HG02885 (cell line): ENCODE measurements around the gene TXNRD2.
"Not testable (repeated sequence)": the region's sequence is repeated elsewhere in the genome, so short reads cannot be mapped to it uniquely, and the experiment has no call there.

Source experiments
- ATAC-seq: cut with Tn5 transposase; IDR thresholded peaks from one replicate; pipeline ENCODE4 v1.9.1; 2021; ENCODE audit warnings: mild to moderate bottlenecking; ENCODE audit not compliant: unreplicated experiment, poor library complexity

TXNRD2 gene

DNA sequence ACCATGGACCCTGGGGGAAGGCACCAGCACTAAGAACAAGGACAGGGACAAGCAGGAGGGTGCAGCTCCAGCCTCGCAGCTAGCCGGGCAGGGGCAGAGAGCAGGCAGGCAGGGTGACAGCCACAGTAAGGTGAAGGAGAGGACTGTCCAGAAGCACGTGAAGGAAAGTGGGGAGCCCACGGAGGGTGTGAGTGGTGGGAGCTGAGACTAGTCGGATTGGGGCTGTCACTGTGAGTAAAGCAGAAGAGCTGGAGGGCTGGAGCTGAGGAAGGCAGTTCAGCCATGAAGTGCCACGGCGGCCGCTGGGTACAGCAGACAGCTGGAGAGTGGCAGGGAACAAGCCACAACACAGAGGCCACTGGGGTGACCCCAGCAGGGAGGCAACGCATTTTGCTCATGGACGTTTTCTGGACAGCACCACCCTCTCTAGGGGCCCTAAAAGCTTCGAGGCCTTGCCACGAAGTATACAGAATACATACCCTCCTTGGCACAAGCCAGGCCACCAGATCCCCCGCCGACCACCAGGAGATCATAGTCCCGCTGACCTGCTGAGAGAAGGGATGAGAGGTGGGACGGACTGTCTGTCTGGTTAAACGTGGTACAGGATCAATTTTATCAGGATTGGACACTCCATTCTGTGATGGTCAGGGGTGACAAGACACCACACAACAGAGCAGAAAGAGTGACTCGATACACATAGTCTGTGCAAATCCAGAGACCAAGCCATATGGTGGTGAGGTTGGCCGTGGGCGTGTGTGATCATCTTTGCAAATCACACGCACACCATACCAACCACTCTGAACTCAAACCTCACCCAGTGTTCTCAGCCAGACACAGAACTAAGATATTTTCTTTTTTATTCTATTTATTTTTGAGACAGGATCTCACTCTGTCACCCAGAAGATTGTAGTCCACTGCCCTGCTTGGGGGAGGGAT is 10.8 kb downstream of the TXNRD2 start:
- no peak for ATAC-seq

DNA sequence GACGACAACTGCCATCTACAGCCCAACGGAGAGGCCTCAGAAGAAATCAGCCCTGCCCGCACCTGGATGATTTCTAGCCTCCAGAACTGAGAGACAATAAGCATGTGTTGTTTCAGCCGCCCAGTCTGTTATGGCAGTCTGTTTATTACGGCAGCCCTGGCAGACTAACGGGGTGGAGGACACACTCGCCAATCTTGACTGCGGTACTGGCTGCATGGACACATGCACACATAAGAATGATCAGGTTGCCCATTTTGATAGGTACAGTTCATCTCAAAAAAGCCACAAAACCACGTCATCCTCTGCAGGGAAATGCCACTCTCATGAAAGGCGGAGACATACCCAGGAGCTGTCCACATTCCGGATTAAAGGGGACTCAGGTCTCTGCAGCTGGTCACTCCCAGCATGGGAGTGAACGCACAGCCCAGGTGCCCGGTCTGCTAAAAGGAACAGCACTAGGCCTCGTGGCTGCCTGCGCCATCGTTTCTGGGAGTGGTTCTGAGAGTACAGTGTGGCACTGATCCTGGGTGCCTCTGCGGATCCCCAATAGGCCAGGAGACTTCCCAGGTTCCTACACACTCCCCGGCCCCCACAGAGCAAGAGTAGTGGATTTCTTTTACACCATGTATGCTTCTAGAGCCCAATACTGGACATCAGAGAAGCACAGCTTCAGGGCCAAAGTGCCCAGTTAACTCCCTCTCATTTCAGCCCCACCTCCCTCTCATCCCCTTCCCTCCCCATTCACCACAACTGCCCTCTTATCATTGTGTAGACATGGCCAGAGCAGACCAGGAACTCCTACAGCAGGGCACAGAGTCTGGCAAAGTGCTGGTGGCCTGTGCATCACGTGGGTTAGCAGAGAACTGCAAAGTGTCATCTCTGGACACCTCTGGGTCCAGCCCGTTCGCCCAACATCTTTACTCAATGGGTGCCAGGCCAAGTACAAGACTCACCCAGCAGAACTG is 11.8 kb downstream of the TXNRD2 start:
- ATAC-seq: no peak

DNA sequence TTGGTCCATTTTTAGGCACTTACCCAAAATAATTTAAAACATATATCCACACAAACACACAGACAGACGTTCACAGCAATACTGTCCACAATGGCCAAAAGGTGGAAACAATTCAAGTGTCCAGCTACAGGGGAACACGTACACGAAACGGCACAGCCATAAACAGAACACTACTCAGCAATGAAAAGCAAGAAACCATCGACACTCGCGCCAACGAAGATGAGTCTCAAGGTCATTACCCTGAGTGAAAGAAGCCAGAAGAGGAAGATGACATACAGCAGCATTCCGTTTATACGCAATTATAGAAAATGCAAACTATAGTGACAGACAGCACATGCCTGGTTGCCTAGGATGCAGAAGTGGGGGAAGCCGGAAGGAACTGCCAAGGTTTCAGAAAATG is 13.4 kb downstream of the TXNRD2 start:
- no peak for ATAC-seq

DNA sequence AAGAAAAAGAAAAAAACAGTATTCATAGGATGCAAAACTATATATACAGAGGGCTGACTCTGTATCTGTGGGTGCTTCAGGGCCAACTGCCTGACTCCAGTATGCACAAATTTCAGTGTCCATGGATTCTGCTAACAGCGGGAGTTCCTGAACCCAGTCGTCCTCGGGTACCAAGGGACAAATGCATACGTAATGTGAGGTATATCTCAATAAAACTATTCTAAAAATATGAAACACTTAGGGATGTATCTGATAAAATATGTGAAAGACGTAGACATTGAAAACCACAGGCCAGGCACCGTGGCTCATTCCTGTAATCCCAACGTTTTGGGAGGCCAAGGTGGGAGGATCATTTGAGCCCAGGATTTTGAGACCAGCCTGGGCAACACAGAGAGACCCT is 13.9 kb downstream of the TXNRD2 start:
- ATAC-seq: no peak

DNA sequence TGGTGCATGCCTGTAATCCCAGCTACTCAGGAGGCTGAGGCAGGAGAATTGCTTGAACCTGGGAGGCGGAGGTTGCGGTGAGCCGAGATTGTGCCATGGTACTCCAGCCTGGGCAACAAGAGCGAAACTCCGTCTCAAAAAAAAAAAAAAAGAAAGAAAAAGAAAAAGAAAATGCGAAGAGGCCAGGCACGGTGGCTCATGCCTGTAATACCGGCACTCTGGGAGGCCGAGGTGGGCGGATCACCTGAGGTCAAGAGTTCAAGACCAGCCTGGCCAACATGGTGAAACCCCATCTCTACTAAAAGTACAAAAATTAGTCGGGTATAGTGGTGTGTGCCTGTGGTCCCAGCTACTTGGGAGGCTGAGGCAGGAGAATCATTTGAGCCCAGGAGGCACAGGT is 15.6 kb downstream of the TXNRD2 start:
- not testable (repeated sequence) for ATAC-seq

DNA sequence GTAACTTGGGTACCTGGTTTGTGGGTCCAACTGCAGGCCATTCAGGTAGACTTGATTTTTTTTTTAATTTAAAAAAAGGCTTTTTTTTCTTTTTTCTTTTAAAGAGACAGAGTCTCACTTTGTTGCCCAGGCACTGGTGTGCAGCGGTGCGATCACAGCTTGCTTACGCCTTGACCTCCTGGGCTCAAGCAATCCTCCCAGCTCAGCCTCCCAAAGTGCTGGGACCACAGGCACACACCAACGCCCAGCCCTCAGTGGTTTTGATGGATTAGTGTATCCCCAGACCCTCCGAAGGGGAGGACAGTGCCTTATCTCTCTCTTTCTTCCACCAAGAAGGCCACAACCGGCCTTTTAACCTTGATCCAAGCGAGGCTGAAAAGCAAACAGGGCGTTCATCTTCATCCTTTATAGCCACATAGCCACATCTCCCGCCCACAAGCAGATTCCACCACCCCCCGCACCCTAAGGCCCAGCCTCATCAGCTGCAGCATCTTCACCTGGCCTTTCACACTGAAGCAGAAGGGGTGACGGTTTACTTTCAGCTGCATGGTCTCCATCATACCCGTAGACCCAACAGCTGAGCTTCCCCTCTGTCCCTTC is 17.6 kb downstream of the TXNRD2 start:
- no peak for ATAC-seq

DNA sequence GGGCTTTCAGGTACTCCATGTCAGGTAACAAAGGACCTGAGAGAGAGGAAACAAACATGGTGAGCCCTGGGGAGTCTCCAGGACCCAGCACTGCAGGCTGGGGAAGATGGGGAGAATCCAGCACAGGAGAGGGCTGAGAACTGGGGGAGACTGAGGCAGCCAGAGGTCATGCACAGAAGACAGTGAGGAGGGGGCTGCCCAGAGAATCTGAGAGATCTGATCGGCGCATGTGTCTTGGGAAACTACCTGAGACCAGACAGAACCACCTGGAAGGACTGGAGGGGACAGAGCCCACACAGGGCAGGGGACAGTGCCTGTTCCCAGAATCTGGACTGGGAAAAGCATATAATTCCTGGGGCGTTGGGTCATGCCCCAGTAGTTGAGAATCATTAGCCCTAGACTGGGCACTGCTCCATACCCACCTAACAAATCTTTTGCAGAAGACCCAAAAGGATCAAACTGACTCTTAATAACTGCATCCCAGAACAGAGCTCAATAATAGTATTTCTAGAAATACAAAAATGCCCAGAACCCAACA is 20.0 kb downstream of the TXNRD2 start:
- no peak for ATAC-seq

DNA sequence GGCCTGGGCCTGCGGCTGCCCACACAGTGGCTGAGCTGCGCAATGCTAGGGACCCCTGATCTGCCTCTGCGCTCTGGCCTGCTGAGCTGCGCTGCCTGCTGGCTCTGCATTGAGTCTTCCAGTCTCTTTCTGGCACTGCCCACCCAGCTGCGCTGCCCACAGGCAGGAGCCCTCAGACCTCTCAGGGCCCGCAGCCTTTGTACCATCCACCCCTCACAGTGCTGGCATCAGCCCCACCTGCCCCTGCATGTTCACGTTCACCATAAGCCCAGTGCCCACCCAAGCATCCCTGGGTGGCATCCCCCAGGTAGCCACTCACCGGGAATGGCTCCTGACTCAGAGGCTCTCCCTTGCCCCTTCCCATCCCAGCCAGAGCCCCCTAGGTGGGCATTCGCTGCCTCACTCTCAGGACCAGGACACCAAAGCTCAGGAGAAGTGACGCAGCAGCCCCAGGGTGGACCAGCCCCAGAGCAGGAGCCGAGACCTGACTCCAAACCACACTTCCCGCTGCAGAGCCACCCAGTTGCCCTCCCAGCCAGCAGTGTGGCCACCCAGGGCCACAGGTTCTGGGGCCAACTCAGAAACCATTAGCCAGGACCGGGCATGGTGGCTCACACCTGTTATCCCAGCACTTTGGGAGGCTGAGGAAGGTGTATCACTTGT is 21.8 kb downstream of the TXNRD2 start:
- no peak for ATAC-seq

DNA sequence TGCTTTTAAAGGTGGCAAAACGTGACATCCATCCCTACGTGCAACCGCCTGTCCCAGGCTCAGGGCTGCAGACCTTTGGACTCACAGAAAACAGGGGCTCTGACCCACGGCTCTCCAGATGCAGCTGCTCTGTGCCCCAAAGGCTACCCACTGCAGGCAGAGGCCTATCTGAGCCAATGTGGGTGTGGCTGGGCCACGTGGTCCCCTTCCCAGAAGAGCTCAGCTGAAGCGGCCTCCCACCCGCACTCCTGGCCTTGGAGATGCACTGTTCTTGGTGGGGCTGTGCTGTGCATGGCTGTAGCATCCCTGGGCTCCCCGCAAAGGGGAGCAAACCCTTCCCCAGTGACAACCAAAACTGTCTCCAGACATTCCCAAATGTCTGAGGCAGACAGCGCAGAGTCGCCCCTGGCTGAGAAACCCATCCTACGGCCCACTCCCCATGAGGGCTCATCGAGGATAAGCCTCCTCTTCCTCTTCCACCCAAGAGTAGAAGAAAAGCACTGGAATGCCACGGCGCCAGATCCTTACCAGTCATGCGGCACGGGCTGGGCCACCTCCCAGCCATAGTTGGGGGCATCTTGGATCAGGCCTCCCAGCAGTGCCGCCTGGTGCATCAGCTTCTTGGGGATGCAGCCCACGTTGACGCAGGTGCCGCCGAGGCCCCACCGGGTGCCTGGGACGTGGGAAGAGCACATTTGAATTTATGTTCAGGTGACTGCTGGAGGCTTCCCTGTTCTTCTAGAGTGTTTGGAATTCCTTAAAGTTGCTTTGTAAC is 23.1 kb downstream of the TXNRD2 start:
- no peak for ATAC-seq

DNA sequence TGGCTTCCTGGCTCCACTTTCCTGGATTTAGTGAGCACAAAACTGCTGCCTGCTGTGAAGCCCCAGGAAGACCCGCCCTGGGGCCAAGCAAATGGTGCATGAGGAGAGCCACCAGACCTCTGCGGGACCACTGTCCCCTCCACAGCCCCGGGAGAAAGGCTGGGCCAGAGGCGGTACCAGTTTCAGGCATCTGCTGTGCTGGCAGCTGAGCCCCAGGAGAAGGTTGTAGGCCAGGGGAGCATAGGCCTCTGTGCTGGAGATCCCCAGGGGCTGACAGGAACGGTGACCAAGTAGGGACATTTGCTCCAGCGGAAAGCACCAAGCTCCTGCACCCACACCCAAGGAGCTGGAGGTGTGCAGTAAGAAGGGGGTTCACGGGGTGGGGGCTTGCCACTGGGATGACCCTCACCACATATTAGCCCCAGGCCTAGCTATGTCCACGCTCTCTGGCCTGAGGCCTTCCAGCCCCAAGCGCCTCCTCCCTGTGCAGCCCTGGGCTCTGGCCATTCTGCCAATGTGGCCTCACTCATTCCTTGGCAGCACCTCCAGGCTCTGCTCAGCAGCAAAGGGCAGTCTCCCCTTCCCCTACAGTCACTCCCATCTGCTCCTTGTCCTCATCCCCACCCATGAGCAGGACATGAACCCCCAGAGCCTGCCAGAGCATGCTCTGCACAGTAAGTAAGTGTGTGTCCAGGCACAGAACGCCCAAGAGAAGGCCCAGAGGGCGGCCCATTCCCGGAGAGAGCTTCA is 24.1 kb downstream of the TXNRD2 start:
- ATAC-seq: no peak

DNA sequence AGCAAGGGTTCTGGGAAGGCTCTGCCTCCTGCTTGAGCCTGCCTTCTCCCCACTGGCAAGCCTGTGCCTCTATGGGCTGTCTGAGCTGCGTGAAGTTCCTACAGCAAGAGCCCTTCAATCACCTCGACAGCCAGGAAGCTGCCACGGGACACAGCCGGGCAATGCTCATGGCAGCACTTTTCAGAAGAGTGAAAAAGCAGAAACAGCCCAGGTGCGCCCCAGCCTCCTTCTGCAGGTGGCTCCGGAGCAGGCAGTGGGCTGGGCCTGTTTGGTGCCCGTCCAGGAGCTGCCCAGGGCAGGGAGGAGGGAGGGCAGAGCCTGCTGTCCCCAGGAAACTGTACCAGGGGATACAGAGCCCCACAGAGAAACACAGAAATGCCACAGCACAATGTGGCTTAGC is 24.7 kb downstream of the TXNRD2 start:
- ATAC-seq: no peak

DNA sequence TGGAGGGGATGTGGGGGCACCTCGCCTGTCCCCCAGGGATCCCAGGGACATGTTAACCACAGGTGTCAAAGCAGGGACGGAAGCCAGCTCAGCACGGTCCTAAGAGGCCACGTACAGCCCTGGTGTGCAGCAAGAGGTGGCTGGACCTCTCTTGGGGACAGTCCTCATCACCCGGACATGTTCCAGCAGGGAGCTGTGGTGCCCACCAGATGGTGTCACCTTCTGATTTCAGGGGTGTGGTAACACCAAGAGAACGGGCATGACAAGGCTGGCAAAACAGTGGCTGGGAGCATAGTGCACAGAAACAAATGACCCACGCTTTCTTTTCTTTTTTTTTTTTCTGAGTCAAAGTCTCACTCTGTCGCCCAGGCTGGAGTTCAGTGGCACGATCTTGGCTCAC is 25.6 kb downstream of the TXNRD2 start:
- no peak for ATAC-seq

DNA sequence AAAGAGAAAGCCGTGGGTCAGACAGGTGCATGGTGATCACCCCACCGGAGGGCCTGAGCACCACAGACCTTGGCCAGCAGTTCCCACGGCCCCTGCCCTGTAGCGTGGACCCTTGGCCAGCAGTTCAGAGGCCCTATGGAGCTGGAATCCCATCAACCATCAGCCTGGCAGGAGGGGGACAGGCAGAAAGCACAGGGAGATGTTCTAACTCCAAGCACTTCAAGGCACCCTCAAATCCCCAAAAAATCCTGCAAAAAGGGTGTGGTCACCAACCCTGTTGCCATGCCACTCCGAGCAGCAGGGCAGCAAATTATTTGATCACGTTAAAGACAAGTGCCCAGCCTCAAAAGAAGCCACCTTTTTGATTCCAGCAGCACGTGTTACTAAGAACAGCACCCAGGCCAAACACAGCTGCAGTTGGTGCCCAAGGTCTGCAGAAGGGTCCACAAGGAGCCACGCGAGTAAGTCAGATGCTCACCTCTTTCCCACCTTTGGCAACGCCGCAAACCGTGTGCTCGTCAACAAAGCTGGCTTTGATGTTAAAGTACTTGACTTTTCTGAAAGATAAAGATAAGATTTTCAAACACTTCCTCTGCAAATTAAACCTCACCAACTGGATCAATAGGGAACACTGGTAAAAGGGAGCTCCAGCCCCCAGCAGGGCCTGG is 26.2 kb downstream of the TXNRD2 start:
- no peak for ATAC-seq

DNA sequence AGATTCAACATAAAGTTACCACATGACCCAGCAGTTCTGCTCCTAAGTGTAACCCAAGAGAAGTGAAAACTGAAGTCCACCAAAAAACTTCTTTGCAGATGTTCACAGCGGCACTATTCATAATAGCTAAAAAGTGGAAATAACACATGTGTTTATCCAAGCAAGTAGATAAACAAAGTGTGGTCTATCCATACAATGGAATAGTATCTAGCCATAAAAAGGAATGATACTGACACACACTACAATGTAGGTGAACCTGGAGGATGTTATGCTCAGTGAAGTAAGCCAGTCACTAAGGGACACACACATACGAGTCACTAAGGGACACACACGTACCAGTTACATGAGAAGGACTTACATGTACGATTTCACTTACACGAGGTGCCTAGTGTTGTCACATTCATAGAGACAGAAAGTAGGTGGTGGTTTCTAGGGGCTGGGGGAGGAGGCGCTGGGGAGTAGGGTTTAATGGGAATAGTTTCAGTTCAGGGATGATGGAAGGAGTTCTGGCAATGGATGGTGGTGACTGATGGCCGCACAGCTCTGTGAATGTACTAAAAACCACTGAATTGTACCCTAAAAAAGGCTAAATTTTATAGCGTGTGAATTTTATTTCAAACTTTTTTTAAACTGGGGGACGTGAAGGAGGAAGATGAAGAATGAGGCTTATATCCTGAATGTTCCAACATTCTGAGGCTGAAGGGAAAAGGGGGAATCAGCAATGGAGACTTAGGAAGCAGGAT is 27.2 kb downstream of the TXNRD2 start:
- no peak for ATAC-seq

DNA sequence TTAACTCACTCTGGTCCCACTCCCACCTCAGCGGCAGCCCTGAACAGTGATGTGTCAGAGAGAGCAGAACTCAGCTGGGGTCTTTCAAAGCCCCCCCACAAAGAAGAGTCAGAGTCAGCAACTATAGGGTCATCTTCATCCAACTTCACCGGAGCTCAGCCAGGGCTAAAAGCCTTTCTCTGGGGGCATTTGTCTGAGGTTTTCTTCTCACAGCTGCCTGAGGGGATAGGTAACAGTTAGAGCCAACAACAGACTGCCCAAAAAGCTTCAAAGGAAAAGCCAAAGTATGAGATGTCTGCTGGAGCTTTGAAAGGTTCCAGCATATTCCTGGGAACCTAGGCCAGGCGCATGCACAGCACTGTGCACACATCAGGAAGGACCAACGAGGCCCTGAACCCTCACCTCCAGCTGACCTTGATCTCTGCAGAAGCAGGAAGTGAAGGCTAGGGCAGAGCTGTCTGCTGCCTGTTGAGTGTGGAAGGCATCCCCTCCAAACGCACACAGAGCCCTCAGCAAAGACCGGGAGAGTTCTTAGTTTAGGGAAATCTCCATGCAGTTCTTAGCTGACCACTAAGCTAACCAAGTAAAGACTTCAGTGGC is 28.2 kb downstream of the TXNRD2 start:
- no peak for ATAC-seq

DNA sequence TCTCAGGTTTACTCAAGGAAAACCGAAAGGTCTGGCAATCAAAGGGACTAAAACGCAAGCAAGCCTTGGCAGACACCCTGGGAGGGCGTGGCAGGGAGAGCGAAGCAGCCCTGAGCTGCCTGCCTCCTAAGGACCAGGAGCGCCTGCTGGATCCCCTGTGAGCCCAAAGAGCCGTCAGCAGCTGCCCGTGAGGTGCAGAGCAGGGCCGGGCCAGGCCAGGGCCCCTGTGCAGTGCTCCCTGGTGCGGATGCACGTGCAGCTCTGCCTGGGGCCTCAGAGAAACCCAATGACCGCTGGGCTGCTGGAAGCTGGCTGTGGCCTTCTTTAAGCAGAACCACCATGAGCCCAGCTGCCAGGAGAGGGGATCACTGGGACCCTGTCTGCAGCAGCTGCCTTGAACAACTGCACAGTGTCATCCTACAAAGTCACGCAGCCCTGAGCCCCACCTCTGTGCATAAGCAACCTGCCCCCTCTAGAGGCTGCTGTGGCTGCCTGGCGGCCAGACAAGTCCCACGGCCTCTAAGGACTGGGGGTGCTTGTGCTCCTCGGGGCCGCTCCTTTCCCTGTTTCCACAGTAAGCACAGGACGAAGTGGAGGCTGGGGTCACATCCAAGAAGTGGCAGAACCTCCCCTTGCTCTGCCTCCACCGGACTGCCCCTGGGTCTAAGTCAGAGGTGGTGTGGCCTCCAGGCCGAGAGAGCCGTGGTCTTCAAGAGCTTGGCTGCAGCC is 29.2 kb downstream of the TXNRD2 start:
- ATAC-seq: no peak
